ENCODE results near the gene TBC1D1.

TBC1D1 gene, protein sequence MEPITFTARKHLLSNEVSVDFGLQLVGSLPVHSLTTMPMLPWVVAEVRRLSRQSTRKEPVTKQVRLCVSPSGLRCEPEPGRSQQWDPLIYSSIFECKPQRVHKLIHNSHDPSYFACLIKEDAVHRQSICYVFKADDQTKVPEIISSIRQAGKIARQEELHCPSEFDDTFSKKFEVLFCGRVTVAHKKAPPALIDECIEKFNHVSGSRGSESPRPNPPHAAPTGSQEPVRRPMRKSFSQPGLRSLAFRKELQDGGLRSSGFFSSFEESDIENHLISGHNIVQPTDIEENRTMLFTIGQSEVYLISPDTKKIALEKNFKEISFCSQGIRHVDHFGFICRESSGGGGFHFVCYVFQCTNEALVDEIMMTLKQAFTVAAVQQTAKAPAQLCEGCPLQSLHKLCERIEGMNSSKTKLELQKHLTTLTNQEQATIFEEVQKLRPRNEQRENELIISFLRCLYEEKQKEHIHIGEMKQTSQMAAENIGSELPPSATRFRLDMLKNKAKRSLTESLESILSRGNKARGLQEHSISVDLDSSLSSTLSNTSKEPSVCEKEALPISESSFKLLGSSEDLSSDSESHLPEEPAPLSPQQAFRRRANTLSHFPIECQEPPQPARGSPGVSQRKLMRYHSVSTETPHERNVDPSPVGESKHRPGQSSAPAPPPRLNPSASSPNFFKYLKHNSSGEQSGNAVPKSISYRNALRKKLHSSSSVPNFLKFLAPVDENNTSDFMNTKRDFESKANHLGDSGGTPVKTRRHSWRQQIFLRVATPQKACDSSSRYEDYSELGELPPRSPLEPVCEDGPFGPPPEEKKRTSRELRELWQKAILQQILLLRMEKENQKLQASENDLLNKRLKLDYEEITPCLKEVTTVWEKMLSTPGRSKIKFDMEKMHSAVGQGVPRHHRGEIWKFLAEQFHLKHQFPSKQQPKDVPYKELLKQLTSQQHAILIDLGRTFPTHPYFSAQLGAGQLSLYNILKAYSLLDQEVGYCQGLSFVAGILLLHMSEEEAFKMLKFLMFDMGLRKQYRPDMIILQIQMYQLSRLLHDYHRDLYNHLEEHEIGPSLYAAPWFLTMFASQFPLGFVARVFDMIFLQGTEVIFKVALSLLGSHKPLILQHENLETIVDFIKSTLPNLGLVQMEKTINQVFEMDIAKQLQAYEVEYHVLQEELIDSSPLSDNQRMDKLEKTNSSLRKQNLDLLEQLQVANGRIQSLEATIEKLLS (N-terminal part only)

DNA sequence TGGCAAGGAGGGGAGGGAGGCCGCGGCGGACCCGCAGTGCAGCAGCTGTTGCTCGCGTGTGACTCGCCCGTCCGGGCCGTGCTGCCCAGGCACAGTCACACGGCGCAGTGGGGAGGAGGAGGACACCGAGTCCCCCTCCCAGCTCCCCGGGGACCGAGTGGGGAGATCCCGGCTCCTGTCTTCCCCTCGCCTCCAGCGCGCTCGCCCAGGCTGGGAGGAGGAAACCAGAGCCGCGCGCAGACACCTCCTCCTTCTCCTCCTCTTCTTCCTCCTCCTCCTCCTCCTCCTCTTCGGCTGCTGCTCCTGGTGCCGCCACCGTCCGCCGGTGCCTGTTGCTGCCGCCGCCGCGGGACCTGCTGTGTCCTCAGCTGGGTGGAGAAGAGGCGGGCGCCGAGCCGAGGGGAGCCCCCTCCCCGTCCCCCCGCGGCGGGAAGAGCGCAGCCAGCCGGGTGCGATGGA is at the start of gene TBC1D1:
TBC1D1 (plus strand) TSS at position 284 of the 459 bp plus-strand sequence. CDS start 11,012 bp downstream, outside the sequence.
- DNase-seq (ENCODE audit: low read depth in 2 of 2, low spot score in 1 of 2), result peak; percentile 6 to 9

DNA sequence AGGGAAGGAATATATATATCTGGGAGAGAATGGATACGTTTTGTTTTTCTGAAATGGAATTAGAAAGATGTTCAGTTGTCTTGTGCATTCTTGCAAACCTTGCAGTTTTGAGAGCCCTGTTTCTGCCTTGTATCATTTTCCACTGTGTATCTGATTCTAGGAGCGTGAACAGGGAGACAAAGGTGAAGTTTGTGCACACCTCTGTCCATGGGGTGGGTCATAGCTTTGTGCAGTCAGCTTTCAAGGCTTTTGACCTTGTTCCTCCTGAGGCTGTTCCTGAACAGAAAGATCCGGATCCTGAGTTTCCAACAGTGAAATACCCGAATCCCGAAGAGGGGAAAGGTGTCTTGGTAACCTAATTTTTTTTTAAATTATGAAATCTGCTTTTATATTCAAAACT is 46.7 kb upstream of the TBC1D1 start:
- no peak for DNase-seq (ENCODE audit: low read depth in 2 of 2, low spot score in 1 of 2)

DNA sequence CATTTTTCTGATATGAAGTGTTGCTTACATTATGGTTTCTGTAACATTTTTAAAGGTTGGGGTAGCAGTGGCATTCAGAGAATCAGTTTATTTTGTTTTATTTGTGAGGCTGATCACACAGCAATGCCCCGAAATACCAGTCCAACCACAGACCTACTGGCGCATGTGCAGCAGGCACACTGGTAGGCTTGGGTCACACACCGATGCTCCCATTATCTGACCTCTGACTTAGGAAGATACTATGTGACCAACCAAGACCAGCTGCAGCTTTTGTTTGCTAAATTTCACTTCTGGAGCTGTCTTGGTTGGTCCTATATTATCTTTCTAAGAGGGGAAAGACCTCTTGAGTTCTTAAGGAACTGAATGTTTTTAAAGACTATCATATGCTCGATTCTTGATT is 45.7 kb upstream of the TBC1D1 start:
- no peak for DNase-seq (ENCODE audit: low read depth in 2 of 2, low spot score in 1 of 2)

DNA sequence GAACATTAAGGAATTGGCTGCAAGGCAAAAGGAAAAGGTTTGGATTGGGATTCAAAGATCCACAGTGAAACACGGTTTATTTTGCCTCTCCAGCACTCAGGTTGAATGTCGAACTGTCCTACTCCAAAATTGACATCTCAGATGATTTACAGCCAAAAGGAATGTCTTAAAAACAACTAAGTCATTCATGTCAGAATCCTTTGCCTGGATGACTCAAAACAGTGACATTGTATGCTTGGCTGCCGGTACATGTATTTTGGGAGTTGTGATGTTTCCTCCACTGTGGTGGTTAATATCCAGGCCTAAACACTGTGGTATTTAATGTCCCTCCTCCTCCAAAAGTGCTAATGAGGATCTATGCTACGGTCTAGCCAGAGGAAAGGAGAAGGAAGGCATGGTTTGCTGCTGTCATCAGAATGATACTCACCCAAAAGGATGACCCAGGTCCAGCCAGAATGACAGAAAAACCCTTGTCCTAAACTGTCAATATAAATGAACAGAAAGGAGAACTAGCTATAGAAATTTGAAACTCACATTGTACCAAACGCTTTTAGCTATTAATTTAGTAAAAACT is 43.5 kb upstream of the TBC1D1 start:
- no peak for DNase-seq (ENCODE audit: low read depth in 2 of 2, low spot score in 1 of 2)

DNA sequence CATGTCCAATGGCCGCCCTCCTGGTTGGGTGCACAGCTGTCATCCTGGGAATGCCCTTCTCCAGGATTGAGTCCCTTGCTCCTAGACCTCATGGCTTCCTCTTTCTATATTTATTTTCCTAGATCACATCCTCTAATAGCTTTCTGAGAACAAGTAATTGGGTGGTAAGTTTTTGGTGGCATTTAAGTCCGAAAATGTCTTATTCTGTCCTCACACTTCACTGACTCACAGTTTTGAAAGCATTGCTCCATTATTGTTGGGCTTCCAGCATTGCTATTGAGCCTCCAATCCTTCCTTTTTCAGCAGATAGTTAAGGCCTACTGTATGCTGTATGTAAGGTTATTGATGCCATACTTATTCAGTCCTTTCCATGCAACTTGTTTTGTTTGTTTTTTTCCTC is 38.5 kb upstream of the TBC1D1 start:
- no peak for DNase-seq (ENCODE audit: low read depth in 2 of 2, low spot score in 1 of 2)

DNA sequence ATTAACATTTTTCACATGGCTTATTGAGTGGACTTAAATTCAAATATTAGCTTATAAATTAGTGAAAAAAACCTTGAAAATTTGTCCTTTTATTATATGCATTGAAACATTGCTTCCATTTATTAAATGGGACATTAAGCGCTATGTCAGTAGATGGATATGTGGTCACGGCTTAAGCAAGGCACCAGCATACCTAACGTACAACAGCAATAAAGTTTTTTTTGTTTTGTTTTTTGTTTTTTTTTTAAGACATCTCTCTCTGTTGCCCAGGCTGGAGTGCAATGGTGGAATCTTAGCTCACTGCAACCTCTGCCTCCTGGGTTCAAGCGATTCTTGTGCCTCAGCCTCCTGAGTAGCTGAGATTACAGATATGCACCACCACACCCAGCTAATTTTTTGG is 32.8 kb upstream of the TBC1D1 start:
- no peak for DNase-seq (ENCODE audit: low read depth in 2 of 2, low spot score in 1 of 2)

DNA sequence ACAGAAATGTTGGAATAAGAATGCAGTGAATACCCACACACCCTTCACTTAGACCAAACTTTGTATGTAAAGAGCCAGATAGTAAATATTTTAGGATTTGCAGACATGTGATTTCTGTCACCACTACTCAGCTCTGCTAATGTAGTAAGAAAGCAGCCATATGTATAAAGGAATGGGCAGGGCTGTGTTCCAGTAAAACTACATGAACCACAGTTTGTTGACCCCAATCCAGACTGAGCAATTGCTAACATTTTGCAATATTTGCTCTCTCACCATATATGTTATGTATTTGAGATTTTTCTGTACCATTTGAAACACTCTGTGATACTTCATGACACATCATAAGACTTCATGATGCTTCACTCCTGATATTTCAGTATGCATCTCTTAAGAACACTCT is 32.0 kb upstream of the TBC1D1 start:
- no peak for DNase-seq (ENCODE audit: low read depth in 2 of 2, low spot score in 1 of 2)

DNA sequence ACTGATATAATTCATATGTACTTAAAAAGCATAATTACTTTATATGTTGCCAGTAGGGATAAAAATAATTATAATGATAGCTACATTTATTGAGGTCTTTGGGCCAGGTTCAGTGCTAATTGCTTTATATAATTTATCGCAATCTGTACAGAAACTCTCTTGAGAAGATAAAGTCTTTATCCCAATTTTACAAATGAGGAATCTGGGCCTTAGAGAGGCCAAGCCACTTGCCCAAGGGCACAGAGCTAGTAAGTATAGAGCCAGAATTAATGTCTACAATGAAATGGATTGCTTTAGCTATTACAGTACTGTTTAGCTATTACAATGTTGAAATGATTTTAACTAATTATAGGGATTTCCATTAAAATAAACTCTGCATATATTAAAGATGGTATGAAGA is 30.6 kb upstream of the TBC1D1 start:
- no peak for DNase-seq (ENCODE audit: low read depth in 2 of 2, low spot score in 1 of 2)

DNA sequence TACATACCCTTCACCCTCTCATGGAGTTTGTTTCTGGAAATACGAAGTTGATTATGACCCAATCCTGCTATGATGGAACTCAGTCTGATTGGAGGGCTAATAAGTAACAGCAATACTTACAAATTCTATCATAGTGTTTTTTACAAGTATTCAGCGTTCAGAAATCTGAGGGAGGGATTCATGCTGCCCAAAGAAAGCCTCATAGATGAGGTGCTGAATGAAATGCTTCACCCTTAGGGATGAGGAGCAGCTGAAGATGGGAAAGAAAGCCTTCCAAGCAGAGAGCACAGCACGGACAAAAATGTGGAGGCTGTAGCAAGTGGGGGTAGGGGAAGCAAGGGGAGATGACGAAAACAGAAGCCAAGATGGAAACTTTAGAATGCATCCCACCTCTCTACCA is 27.9 kb upstream of the TBC1D1 start:
- DNase-seq (ENCODE audit: low read depth in 2 of 2, low spot score in 1 of 2), result no peak

DNA sequence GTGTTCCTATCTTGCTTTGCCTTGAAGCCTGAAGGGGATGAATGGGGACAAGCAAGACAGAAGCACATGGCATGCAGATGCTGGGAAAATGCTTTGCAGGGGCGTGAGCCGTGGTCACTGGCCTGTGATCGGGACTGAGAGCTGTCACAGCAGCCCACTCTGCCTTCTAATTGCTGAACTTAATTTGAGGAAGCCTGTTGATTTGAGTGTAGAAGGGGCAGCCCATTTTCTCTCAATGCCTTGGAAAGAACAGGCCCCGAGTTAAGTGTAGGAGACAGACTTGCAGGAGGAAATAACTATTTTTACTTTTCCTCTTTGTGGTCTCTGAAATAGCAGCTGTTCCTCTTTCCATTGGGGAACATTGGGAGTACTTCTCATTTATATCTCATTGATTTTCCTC is 26.1 kb upstream of the TBC1D1 start:
- no peak for DNase-seq (ENCODE audit: low read depth in 2 of 2, low spot score in 1 of 2)

DNA sequence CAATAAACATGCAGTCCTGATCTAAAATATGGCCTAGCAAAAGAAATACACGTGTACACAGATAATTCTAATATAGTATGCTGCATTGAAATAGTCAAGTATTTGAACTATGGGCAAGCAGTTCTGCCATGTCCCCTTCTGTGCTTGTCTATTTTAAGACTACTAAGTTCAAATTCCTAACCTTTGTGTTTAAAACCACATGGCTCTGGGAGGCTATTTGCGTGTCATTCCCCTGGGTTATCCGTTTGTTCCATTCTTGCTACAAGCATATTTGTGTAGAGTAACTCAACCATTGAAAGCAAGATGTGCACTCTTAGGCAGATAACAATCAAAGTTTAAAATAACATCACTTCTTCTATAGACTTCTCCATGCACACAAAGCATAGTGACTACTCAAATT is 25.4 kb upstream of the TBC1D1 start:
- no peak for DNase-seq (ENCODE audit: low read depth in 2 of 2, low spot score in 1 of 2)

DNA sequence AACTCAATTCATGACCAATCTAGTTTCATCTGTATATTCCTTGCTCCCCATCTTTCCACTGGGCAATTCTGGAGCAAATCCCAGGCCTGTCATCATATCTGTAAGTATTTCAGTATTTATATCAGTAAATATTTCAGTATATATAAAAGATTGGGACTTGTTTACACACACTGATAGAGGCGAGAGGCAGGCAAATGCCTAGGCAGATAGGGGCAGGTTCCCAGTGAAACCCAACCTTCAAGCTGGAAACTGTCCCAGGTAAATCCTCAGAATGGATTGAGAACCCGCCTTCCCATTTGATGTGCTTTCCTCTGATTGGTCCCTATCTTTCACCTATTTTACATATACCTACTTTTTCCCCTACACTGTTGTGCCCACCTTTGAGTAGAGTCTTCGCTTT is 23.8 kb upstream of the TBC1D1 start:
- DNase-seq (ENCODE audit: low read depth in 2 of 2, low spot score in 1 of 2), result no peak

DNA sequence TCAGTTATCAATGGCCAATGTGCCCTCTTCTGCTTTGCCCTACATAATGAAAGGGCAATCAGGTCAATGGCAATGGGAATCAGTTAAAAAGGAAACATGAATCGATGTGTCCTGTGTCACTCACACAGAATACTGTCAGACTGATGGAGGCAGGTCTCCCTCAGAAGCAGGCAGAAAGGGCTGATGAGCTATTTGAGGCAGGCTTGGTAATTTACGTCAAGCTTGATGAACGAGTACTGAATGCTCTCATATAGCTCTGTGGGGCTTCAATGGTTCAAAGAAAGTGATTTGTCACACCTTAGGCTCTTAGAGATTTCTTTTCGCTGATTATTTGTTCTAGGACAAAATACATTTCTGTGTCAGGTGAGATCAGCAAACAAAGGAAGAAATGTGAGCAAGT is 22.6 kb upstream of the TBC1D1 start:
- DNase-seq (ENCODE audit: low read depth in 2 of 2, low spot score in 1 of 2), result no peak

DNA sequence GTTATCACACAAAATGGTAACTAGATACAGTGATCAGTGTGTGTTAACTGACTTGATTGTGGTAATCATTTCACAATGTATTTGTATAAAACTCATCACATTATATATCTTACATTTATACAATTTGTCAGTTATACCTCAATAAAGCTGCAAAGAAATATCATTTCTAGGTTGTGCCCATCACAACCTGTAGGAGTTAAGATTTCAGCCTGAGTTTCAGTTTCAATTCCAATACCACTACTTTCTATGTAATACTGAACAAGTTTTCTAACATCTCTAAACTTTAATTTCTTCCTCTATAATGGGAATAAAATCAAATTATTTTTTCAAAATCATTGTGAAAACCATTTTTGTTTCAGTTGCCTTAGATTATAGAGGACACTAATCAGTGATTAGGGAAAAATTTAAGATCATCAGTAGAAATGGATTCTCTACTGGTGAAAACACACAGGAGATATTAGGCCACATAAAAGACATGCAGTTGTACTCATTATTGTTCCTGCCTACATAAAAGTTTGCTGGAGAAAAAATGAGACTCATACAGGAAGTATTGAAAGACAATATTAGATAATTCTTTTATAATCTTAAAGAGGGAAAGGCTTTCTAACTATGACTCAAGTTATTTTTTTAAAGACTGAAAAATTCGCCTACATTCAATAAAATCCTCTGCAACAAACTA is 18.4 kb upstream of the TBC1D1 start:
- DNase-seq (ENCODE audit: low read depth in 2 of 2, low spot score in 1 of 2), result no peak

DNA sequence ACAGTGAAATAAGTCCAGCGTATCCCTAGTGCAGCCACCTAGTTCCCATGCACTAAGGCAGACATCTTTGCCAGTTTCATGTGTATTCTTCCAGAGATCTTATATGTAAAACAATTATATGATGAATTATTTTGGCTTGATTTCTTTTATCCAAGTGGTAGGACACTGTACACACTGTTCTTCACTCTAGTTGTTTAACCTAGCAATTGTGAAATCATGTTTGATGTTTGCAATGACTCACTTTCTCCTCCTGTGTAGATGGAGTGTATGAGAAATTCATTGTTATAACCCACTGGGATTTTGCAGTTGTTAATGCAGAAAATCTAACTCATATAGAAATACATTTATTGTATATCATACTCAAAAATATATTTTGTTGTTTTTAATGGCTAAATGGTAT is 17.5 kb upstream of the TBC1D1 start:
- no peak for DNase-seq (ENCODE audit: low read depth in 2 of 2, low spot score in 1 of 2)

DNA sequence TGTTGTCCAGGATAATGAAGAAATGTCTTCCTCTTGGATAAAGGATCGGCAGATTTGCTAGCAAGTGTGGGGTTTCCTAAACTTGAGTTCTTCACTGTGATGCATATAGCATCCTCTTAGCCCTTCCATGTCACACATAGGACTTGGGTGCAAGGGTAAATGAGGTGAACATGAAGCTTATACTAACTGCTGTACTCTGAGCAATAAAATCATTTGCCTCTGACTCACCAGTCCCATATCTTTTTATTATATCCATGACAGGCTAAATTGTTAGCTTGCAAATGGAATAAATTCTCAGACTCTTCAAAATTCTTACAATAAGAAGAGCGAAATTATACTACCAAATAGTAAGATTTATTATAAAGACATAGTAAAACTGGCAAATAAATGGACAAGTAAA is 14.7 kb upstream of the TBC1D1 start:
- no peak for DNase-seq (ENCODE audit: low read depth in 2 of 2, low spot score in 1 of 2)

DNA sequence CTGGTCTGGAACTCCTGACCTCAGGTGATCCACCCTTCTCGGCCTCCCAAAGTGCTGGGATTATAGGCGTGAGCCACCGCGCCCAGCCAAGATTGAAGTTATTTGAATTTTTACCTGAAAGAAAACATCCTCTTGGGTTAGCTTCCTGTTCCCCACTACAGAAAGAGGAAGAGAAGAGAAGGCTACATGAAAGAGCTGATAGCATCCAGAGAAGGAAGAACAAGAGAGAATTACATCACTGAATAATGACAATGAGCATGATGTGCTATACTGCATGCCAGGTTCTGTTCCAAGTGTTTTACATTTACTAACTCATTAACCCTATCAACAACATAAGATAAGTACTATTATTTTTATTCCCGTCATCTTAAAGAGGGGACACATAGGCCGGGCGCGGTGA is 11.5 kb upstream of the TBC1D1 start:
- DNase-seq (ENCODE audit: low read depth in 2 of 2, low spot score in 1 of 2), result no peak

DNA sequence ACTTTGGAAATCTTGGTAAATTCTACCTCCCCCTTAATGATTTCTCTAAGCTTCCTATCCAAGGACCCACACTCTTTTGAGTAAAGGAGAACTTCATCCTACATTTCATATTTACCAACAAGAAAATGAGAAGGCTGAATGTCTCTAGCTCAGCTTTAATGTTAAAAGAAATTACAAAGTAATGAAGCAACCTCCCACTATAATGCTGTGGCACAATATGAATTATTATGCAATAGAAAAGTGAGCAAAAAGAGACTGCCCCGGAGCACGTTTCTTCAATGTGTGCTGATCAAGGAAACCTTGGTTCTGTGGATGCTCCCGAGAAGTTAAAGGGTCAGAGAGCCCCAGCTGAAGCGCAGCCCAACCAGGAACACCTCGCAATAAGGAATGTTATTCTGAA is 9.1 kb upstream of the TBC1D1 start:
- no peak for DNase-seq (ENCODE audit: low read depth in 2 of 2, low spot score in 1 of 2)

DNA sequence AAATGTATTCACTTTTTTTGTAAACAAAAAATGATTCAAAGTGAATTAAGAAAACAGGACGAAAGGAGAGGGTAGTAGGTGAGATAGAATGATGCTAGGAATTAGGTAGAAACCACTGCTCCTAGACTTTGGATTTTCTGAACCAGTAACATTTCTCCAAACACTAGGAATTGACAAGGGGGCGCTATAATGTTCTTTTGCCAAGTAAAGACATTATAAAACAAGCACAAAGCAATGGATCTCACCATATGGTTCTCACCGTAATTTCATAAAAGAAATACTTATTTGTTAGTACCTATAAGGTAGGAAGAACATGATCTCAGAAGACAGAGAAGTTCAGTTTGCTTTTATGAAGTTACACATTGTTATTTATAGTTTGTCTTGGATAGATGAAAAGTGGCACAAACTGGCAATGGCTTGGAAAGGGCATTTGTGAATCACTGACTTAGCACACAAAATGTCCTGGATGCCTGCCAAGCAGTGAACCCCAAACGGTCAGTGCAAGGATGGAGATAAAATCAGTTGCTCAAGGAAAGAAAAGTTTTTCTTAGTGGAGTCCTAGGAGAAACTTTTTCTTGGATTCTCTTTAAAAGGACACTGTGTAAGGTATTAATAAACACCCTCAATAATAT is 8.1 kb upstream of the TBC1D1 start:
- no peak for DNase-seq (ENCODE audit: low read depth in 2 of 2, low spot score in 1 of 2)

DNA sequence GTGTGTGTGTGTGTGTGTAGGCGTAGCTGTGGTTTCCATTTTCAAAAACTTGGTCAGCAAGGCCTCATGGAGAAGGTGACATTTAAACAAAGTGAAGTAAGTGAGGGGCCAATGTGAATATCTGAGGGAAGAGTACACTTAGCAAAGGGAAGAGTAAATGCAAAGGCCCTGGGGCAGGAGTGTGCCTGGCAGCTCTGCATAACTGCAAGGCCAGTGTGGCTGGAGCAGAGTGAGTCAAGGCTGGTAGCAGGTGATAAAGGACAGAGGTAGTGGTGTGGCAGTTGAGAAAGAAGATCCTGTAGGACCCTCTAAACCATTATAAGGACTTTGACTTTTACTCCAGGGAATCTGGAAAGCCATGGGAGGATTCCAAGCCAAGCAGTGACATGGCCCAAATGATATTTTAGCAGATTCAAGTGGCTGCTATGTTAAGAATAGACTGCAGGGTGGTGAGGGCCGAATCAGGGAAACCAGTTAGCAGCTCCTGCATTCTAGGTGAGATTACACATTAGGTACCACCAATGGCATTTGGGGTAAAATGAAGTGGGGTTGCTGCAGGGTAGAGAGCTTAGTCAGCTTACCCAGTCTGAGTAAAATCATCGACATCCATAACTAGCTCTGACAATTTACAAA is 5.9 kb upstream of the TBC1D1 start:
- DNase-seq (ENCODE audit: low read depth in 2 of 2, low spot score in 1 of 2), result no peak

Data from stimulated activated CD8-positive, alpha-beta memory T cell treated with anti-CD3 and anti-CD28 coated beads, Interleukin-4, amount 100 ng/mL, for 4 hours (primary cell).